ENCODE data around the gene SULT6B1.

SULT6B1 gene

DNA sequence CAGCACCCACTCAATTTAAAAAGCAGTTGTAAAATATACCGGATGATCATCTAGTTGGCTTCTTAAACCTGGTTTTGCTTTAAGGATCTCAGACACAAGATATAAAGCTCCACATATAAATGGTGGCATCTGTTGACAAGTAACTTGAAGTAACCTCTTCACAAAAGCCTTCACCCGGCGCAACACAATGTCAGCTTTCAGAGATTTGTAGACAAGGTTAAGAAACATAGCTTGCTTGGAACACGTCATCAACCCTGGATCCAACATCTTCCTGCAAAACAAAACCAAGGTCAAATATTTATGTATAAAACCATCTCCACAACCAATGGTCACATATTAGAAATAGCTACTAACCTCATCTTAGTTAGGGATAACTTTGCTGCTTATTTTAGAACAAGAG is 34.7 kb upstream of the SULT6B1 start:
- H3K4me3 ChIP-seq (ENCODE audit: low read depth, low read length) = no peak overlapping the region
- CTCF ChIA-PET = interaction anchor here (0.6 to 1.6 kb wide), 4 partner anchors 11 to 668 kb away, joined by 3 to 4 read pairs (median 3); no protein-coding TSS in a partner anchor
- no peaks in the 10 kb centered on the region; the same call in 1 of the 2 replicates for H3K4me1 ChIP-seq (ENCODE audit: control insufficient read depth, insufficient read depth, low read length)
- H3K36me3 ChIP-seq (ENCODE audit: control insufficient read depth in 2 of 2, insufficient read depth in 1 of 2, low read length in 2 of 2) = peaks cover 65 to 81% of the 10 kb centered on the region in 2 experiments
- no peaks in the 10 kb centered on the region for H3K9me3 ChIP-seq (ENCODE audit: control insufficient read depth, insufficient read depth, low read depth, low read length)
- POLR2A ChIA-PET = interaction anchor here (1.4 kb wide), 2 partner anchors 9 to 12 kb away, joined by 4 to 5 read pairs; partner anchors contain the start of genes CEBPZ and NDUFAF7
- TF ChIP-seq ZNF248 (tag by site-specific recombination; IDR thresholded peaks at IDR 0.05) (no peak), ZNF112 (tag by site-specific recombination; IDR thresholded peaks at IDR 0.05) (no peak), ZFHX2 (tag by site-specific recombination; conservative IDR thresholded peaks at IDR 0.05) (no peak), HOXC10 (CRISPR knock-in tag; IDR thresholded peaks at IDR 0.05) (no peak), ZNF19 (tag by site-specific recombination; IDR thresholded peaks at IDR 0.05; ENCODE audit: low read depth) (no peak), ZNF792 (tag by site-specific recombination; IDR thresholded peaks at IDR 0.05) (no peak), SCRT1 (tag by site-specific recombination; IDR thresholded peaks at IDR 0.05; ENCODE audit: borderline replicate concordance) (no peak), ZNF214 (tag by site-specific recombination; IDR thresholded peaks at IDR 0.05; ENCODE audit: borderline replicate concordance) (no peak), GLIS2 (tag by site-specific recombination; IDR thresholded peaks at IDR 0.05) (no peak), ZNF629 (tag by site-specific recombination; IDR thresholded peaks at IDR 0.05) (no peak), ZFP3 (tag by site-specific recombination; IDR thresholded peaks at IDR 0.05; ENCODE audit: low read depth) (no peak), ZNF776 (tag by site-specific recombination; IDR thresholded peaks at IDR 0.05; ENCODE audit: borderline replicate concordance) (no peak), ZSCAN18 (tag by site-specific recombination; IDR thresholded peaks at IDR 0.05) (no peak)
- TF ChIP-seq, protein P1, sequence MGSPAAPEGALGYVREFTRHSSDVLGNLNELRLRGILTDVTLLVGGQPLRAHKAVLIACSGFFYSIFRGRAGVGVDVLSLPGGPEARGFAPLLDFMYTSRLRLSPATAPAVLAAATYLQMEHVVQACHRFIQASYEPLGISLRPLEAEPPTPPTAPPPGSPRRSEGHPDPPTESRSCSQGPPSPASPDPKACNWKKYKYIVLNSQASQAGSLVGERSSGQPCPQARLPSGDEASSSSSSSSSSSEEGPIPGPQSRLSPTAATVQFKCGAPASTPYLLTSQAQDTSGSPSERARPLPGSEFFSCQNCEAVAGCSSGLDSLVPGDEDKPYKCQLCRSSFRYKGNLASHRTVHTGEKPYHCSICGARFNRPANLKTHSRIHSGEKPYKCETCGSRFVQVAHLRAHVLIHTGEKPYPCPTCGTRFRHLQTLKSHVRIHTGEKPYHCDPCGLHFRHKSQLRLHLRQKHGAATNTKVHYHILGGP (tag by site-specific recombination; IDR thresholded peaks at IDR 0.05) = no peak
- TF ChIP-seq, protein P2, sequence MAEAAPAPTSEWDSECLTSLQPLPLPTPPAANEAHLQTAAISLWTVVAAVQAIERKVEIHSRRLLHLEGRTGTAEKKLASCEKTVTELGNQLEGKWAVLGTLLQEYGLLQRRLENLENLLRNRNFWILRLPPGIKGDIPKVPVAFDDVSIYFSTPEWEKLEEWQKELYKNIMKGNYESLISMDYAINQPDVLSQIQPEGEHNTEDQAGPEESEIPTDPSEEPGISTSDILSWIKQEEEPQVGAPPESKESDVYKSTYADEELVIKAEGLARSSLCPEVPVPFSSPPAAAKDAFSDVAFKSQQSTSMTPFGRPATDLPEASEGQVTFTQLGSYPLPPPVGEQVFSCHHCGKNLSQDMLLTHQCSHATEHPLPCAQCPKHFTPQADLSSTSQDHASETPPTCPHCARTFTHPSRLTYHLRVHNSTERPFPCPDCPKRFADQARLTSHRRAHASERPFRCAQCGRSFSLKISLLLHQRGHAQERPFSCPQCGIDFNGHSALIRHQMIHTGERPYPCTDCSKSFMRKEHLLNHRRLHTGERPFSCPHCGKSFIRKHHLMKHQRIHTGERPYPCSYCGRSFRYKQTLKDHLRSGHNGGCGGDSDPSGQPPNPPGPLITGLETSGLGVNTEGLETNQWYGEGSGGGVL (tag by site-specific recombination; IDR thresholded peaks at IDR 0.05) = no peak
- TF ChIP-seq, protein P3, sequence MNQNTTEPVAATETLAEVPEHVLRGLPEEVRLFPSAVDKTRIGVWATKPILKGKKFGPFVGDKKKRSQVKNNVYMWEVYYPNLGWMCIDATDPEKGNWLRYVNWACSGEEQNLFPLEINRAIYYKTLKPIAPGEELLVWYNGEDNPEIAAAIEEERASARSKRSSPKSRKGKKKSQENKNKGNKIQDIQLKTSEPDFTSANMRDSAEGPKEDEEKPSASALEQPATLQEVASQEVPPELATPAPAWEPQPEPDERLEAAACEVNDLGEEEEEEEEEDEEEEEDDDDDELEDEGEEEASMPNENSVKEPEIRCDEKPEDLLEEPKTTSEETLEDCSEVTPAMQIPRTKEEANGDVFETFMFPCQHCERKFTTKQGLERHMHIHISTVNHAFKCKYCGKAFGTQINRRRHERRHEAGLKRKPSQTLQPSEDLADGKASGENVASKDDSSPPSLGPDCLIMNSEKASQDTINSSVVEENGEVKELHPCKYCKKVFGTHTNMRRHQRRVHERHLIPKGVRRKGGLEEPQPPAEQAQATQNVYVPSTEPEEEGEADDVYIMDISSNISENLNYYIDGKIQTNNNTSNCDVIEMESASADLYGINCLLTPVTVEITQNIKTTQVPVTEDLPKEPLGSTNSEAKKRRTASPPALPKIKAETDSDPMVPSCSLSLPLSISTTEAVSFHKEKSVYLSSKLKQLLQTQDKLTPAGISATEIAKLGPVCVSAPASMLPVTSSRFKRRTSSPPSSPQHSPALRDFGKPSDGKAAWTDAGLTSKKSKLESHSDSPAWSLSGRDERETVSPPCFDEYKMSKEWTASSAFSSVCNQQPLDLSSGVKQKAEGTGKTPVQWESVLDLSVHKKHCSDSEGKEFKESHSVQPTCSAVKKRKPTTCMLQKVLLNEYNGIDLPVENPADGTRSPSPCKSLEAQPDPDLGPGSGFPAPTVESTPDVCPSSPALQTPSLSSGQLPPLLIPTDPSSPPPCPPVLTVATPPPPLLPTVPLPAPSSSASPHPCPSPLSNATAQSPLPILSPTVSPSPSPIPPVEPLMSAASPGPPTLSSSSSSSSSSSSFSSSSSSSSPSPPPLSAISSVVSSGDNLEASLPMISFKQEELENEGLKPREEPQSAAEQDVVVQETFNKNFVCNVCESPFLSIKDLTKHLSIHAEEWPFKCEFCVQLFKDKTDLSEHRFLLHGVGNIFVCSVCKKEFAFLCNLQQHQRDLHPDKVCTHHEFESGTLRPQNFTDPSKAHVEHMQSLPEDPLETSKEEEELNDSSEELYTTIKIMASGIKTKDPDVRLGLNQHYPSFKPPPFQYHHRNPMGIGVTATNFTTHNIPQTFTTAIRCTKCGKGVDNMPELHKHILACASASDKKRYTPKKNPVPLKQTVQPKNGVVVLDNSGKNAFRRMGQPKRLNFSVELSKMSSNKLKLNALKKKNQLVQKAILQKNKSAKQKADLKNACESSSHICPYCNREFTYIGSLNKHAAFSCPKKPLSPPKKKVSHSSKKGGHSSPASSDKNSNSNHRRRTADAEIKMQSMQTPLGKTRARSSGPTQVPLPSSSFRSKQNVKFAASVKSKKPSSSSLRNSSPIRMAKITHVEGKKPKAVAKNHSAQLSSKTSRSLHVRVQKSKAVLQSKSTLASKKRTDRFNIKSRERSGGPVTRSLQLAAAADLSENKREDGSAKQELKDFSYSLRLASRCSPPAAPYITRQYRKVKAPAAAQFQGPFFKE (tag by site-specific recombination; IDR thresholded peaks at IDR 0.05; ENCODE audit: borderline replicate concordance) = no peak
- TF ChIP-seq, protein P4, sequence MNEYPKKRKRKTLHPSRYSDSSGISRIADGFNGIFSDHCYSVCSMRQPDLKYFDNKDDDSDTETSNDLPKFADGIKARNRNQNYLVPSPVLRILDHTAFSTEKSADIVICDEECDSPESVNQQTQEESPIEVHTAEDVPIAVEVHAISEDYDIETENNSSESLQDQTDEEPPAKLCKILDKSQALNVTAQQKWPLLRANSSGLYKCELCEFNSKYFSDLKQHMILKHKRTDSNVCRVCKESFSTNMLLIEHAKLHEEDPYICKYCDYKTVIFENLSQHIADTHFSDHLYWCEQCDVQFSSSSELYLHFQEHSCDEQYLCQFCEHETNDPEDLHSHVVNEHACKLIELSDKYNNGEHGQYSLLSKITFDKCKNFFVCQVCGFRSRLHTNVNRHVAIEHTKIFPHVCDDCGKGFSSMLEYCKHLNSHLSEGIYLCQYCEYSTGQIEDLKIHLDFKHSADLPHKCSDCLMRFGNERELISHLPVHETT (tag by site-specific recombination; IDR thresholded peaks at IDR 0.05) = no peak
- no peak overlapping the region for H3K27ac ChIP-seq (ENCODE audit: extremely low read depth, low read depth, low read length)

Data from HEK293 (cell line).